HCT116 (cell line): ENCODE data around the gene LIMK2.

Experiments
- EZH2 ChIP-seq: fragments of 200-600 bp; sonication (generic); IDR thresholded peaks from 2 replicates; pipeline ENCODE4 v1.6.1; 2017; ENCODE audit warnings: antibody characterized with exemption, mixed run types
- POLR2AphosphoS5 ChIP-seq: IDR thresholded peaks from 2 replicates; pipeline ENCODE4 v1.6.1; 2011; ENCODE audit warnings: mild to moderate bottlenecking, low read depth, low read length, moderate library complexity
- REST ChIP-seq: IDR thresholded peaks from 2 replicates; pipeline ENCODE4 v1.6.1; 2012; ENCODE audit warnings: low read depth
- SIN3A ChIP-seq: IDR thresholded peaks from 2 replicates; pipeline ENCODE4 v1.6.1; 2012; ENCODE audit warnings: low read depth
- YY1 ChIP-seq: IDR thresholded peaks from 2 replicates; pipeline ENCODE4 v1.6.1; 2011; ENCODE audit warnings: low read length, low read depth, moderate library complexity, mild to moderate bottlenecking; ENCODE audit not compliant: insufficient replicate concordance; ENCODE audit errors: extremely low read depth
- TF ChIP-seq, protein P1 (sequence below), 3 experiments: fragments of 200-600 bp in 1 of 3; sonication (generic) in 1 of 3; IDR thresholded peaks in 2 of 3; conservative IDR thresholded peaks in 1 of 3; 2 replicates each; pipeline ENCODE4 v1.5.1; 2012 to 2017; ENCODE audit warnings: low read depth in 2 of 3, low read length in 2 of 3, antibody characterized with exemption in 1 of 3, borderline replicate concordance in 1 of 3, control low read depth in 1 of 3, mild to moderate bottlenecking in 1 of 3, mixed read lengths in 1 of 3, mixed run types in 1 of 3, moderate library complexity in 1 of 3; ENCODE audit not compliant: insufficient read depth in 1 of 3

DNA sequence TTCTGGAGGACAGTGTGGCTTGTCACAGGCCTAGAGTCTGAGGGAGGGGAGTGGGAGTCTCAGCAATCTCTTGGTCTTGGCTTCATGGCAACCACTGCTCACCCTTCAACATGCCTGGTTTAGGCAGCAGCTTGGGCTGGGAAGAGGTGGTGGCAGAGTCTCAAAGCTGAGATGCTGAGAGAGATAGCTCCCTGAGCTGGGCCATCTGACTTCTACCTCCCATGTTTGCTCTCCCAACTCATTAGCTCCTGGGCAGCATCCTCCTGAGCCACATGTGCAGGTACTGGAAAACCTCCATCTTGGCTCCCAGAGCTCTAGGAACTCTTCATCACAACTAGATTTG lies 67.2 kb downstream of the LIMK2 start:
- TF ChIP-seq REST (no peak), EZH2 (no peak), POLR2AphosphoS5 (no peak), YY1 (no peak), SIN3A (no peak)
- TF ChIP-seq, protein P1, sequence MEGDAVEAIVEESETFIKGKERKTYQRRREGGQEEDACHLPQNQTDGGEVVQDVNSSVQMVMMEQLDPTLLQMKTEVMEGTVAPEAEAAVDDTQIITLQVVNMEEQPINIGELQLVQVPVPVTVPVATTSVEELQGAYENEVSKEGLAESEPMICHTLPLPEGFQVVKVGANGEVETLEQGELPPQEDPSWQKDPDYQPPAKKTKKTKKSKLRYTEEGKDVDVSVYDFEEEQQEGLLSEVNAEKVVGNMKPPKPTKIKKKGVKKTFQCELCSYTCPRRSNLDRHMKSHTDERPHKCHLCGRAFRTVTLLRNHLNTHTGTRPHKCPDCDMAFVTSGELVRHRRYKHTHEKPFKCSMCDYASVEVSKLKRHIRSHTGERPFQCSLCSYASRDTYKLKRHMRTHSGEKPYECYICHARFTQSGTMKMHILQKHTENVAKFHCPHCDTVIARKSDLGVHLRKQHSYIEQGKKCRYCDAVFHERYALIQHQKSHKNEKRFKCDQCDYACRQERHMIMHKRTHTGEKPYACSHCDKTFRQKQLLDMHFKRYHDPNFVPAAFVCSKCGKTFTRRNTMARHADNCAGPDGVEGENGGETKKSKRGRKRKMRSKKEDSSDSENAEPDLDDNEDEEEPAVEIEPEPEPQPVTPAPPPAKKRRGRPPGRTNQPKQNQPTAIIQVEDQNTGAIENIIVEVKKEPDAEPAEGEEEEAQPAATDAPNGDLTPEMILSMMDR (IDR thresholded peaks at IDR 0.05 in 2 of 3, conservative IDR thresholded peaks at IDR 0.05 in 1 of 3; ENCODE audit: borderline replicate concordance in 1 of 3, insufficient read depth in 1 of 3, low read depth in 2 of 3, low read length in 2 of 3) = no peak
